H1 (cell line): ENCODE data around the gene SNRNP200. TPM values are rescaled to one million over a fixed set of nuclear protein-coding genes. Genes with fewer than 3 reads are reported as not detected.

Experiments
- CTCF ChIA-PET: fragments of 300-600 bp; sonication (Branson Sonifier 250); formaldehyde crosslinking; loops from one replicate; lab custom pipeline; 2021; ENCODE audit not compliant: partially characterized antibody; lab: Charles Lee
- POLR2A ChIA-PET: fragments of 300-600 bp; sonication (Branson Sonifier 250); formaldehyde crosslinking; loops from one replicate; lab custom pipeline; 2021; ENCODE audit warnings: inconsistent platforms; ENCODE audit not compliant: partially characterized antibody; lab: Charles Lee
- DNase-seq, 2 experiments: peaks; one replicate each; pipeline versions ENCODE4 v3.0.0 to v3.0.0-alpha.2; 2010 to 2022; ENCODE audit warnings: low spot score in 2 of 2, low read depth in 1 of 2, mixed read lengths in 1 of 2
- FAIRE-seq: peaks from 2 replicates; lab custom pipeline; 2011; peaks lifted over from hg19 to GRCh38; lab: Jason Lieb, UNC
- H2AFZ ChIP-seq: 2 replicates; pipeline ENCODE4 v1.8.1; 2012; ENCODE audit warnings: low read length, inconsistent platforms
- H2AK5ac ChIP-seq: 2 replicates; pipeline ENCODE4 v1.6.1; 2013; ENCODE audit warnings: low read depth, low read length
- H2BK120ac ChIP-seq: replicated peaks from 2 replicates; pipeline ENCODE3; 2013; ENCODE audit warnings: low read depth, low read length, inconsistent platforms
- H2BK12ac ChIP-seq: 2 replicates; pipeline ENCODE4 v1.6.1; 2013; ENCODE audit warnings: low read depth, low read length
- H2BK15ac ChIP-seq: 2 replicates; pipeline ENCODE4 v1.6.1; 2013; ENCODE audit warnings: low read length
- H2BK20ac ChIP-seq: 2 replicates; pipeline ENCODE4 v1.6.1; 2013; ENCODE audit warnings: low read length
- H2BK5ac ChIP-seq: 2 replicates; pipeline ENCODE4 v1.6.1; 2013; ENCODE audit warnings: low read depth, low read length
- H3K14ac ChIP-seq: 2 replicates; pipeline ENCODE4 v1.6.1; 2013; ENCODE audit warnings: inconsistent platforms; ENCODE audit not compliant: insufficient read length
- H3K18ac ChIP-seq: 2 replicates; pipeline ENCODE4 v1.6.1; 2013; ENCODE audit warnings: low read length; ENCODE audit errors: extremely low read depth
- H3K23ac ChIP-seq: 2 replicates; pipeline ENCODE4 v1.6.1; 2013; ENCODE audit warnings: inconsistent platforms; ENCODE audit not compliant: insufficient read length
- H3K23me2 ChIP-seq: 2 replicates; pipeline ENCODE4 v1.6.1; 2013; ENCODE audit warnings: low read depth, low read length
- H3K27ac ChIP-seq: 2 replicates; pipeline ENCODE4 v1.6.1; 2011; ENCODE audit warnings: low read depth, low read length, inconsistent platforms
- H3K27me3 ChIP-seq, 4 experiments: replicated peaks in 1 of 4; 1 replicate in 1 of 4; 2 replicates in 3 of 4; pipeline versions ENCODE4 v1.6.1 to v1.8.1; 2011 to 2013; ENCODE audit warnings: low read length in 3 of 4, mild to moderate bottlenecking in 3 of 4, inconsistent platforms in 2 of 4, mixed read lengths in 2 of 4, moderate library complexity in 1 of 4; ENCODE audit not compliant: control insufficient read depth in 3 of 4, insufficient read depth in 3 of 4; ENCODE audit errors: extremely low read depth in 1 of 4
- H3K36me3 ChIP-seq, 4 experiments: 2 replicates each; pipeline versions ENCODE4 v1.6.1 to v1.8.1; 2011 to 2013; ENCODE audit warnings: mild to moderate bottlenecking in 4 of 4, low read length in 3 of 4, moderate library complexity in 2 of 4, control low read depth in 1 of 4, inconsistent platforms in 1 of 4; ENCODE audit not compliant: insufficient read depth in 4 of 4, control insufficient read depth in 2 of 4
- H3K4ac ChIP-seq: replicated peaks from 2 replicates; pipeline ENCODE3; 2013; ENCODE audit warnings: low read length, low read depth, mixed read lengths, inconsistent platforms; ENCODE audit not compliant: insufficient read length
- H3K4me1 ChIP-seq, 4 experiments: replicated peaks in 1 of 4; 1 replicate in 1 of 4; 2 replicates in 3 of 4; pipeline versions ENCODE4 v1.6.1 to v1.8.1; 2011 to 2013; ENCODE audit warnings: low read length in 3 of 4, inconsistent platforms in 2 of 4, mixed read lengths in 1 of 4; ENCODE audit not compliant: insufficient read depth in 4 of 4, control insufficient read depth in 3 of 4
- H3K4me2 ChIP-seq, 2 experiments: 2 replicates each; pipeline versions ENCODE4 v1.6.1 to v1.8.1; 2011 to 2013; ENCODE audit warnings: low read depth in 2 of 2, low read length in 2 of 2, control low read depth in 1 of 2, inconsistent platforms in 1 of 2, mild to moderate bottlenecking in 1 of 2; ENCODE audit not compliant: insufficient read depth in 1 of 2
- H3K4me3 ChIP-seq, 4 experiments: fragments of 200-600, 300-600 bp in 1 of 4; sonication (generic), shearing (Covaris generic), sonication (Bioruptor Twin) in 1 of 4; 2 replicates each; pipeline versions ENCODE4 v1.5.1 to v1.8.1; 2011 to 2016; ENCODE audit warnings: low read length in 4 of 4, low read depth in 3 of 4, control low read depth in 2 of 4, inconsistent platforms in 2 of 4, mild to moderate bottlenecking in 2 of 4, mixed read lengths in 1 of 4, moderate library complexity in 1 of 4; ENCODE audit not compliant: insufficient read depth in 2 of 4; ENCODE audit errors: extremely low read depth in 1 of 4
- H3K56ac ChIP-seq: replicated peaks from 2 replicates; pipeline ENCODE3; 2013; ENCODE audit warnings: low read depth, mild to moderate bottlenecking, mixed read lengths, low read length, inconsistent platforms; ENCODE audit not compliant: insufficient read length
- H3K79me1 ChIP-seq: 2 replicates; pipeline ENCODE4 v1.6.1; 2013; ENCODE audit warnings: low read depth, low read length, control low read depth
- H3K79me2 ChIP-seq, 2 experiments: 2 replicates each; pipeline versions ENCODE4 v1.6.1 to v1.8.1; 2012 to 2013; ENCODE audit warnings: low read length in 2 of 2, mild to moderate bottlenecking in 2 of 2, inconsistent platforms in 1 of 2; ENCODE audit not compliant: insufficient read depth in 2 of 2, control insufficient read depth in 1 of 2
- H3K9ac ChIP-seq, 4 experiments: replicated peaks in 1 of 4; 1 replicate in 1 of 4; 2 replicates in 3 of 4; pipeline versions ENCODE4 v1.6.1 to v1.8.1; 2011 to 2013; ENCODE audit warnings: low read depth in 3 of 4, low read length in 3 of 4, control low read depth in 2 of 4, mild to moderate bottlenecking in 2 of 4, moderate library complexity in 2 of 4, inconsistent platforms in 1 of 4; ENCODE audit errors: extremely low read depth in 1 of 4
- H3K9me3 ChIP-seq, 2 experiments: 2 replicates each; pipeline versions ENCODE4 v1.6.1 to v1.8.1; 2012 to 2013; ENCODE audit warnings: mild to moderate bottlenecking in 2 of 2, moderate library complexity in 2 of 2, control low read depth in 1 of 2, inconsistent platforms in 1 of 2, low read depth in 1 of 2, low read length in 1 of 2, mixed read lengths in 1 of 2; ENCODE audit not compliant: insufficient read depth in 2 of 2
- H4K20me1 ChIP-seq, 2 experiments: replicated peaks in 1 of 2; 2 replicates each; pipeline versions ENCODE3 to v1.8.1; 2011 to 2013; ENCODE audit warnings: inconsistent platforms in 2 of 2, low read length in 2 of 2, mild to moderate bottlenecking in 1 of 2; ENCODE audit not compliant: insufficient read depth in 2 of 2, control insufficient read depth in 1 of 2
- H4K5ac ChIP-seq: 2 replicates; pipeline ENCODE4 v1.6.1; 2013; ENCODE audit warnings: low read length, low read depth, mixed read lengths, inconsistent platforms; ENCODE audit not compliant: insufficient read length
- H4K8ac ChIP-seq: 2 replicates; pipeline ENCODE4 v1.8.0; 2013; ENCODE audit warnings: mild to moderate bottlenecking, moderate library complexity, low read length, inconsistent platforms; ENCODE audit not compliant: insufficient read depth; ENCODE audit errors: extremely low read depth
- H4K91ac ChIP-seq: replicated peaks from 2 replicates; pipeline ENCODE3; 2013; ENCODE audit warnings: low read length, mixed read lengths, inconsistent platforms; ENCODE audit not compliant: insufficient read length
- BACH1 ChIP-seq: IDR thresholded peaks from 2 replicates; pipeline ENCODE4 v1.6.1; 2012; ENCODE audit warnings: low read length, improper control_type of control experiment
- KDM1A ChIP-seq: fragments of 200-600, 300-600 bp; sonication (generic); IDR thresholded peaks from 2 replicates; pipeline ENCODE4 v1.7.1; 2016; ENCODE audit warnings: mild to moderate bottlenecking, low read length, borderline replicate concordance
- WGBS, 2 experiments: shearing (Covaris generic) in 1 of 2; methylation state at CpG; one replicate each; pipeline versions ENCODE4 v1.1.6 to v1.1.7; 2013 to 2015; ENCODE audit warnings: low lambda C conversion rate in 2 of 2, mixed read lengths in 2 of 2, inconsistent platforms in 1 of 2, low coverage in 1 of 2, missing lambda C conversion rate in 1 of 2; ENCODE audit not compliant: insufficient replicate concordance in 2 of 2, insufficient coverage in 1 of 2, insufficient read length in 1 of 2; ENCODE audit errors: extremely low coverage in 1 of 2, missing lambda C conversion rate in 1 of 2; 5-methylcytosine and 5-hydroxymethylcytosine counted together
- polyA plus RNA-seq, 7 experiments: library from polyadenylated mRNA; depleted of rRNA in 3 of 7; stranded (reverse) in 5 of 7; unstranded in 2 of 7; fragments of >200 nt in 5 of 7; fragments of 200-250 nt in 2 of 7; gene quantifications; 1 replicate in 5 of 7; 2 replicates in 1 of 7; 4 replicates in 1 of 7; pipeline versions ENCODE4 v1.2.1 to v1.2.3, GENCODE V29; 2011 to 2013; ENCODE audit warnings: missing spikeins in 2 of 7, mixed read lengths in 2 of 7
- total RNA-seq: library from RNA; stranded (reverse); fragmentation: NEBNext Ultra II Directional; extraction: Animal tissue kit (Norgen Biotek cat#: 25700); gene quantifications from 2 replicates; pipeline ENCODE4 v1.2.1, GENCODE V29; 2021
- TF ChIP-seq, protein P1 (sequence below): IDR thresholded peaks from 2 replicates; pipeline ENCODE4 v1.6.1; 2012; ENCODE audit warnings: inconsistent platforms

SNRNP200 gene
- total and polyA plus RNA-seq, 2 of the 8 experiments (the other 6 are each of a cell fraction or from before 2014, with no cell fraction given), result 190 to 289 TPM

DNA sequence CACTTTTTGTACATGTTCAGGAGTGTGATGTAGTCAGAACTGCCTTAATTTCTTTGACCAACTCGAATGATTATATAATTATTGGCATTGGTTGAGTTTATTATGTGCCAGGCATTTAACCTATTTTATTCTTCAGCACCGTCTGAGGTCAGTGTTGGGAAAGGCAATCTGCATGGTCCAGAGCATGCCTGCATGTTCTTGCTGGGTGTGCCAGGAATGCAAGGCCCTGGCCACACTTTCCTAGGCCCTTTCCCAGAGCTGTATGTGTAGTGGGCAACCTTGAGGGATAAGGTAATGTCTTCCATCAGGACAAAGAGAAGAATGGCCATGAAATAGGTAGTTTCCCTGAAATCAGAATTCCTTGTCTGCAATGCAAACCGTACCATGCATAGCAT lies 9.7 kb upstream of the SNRNP200 start:
- no peak overlapping the region for H2AFZ ChIP-seq
- no peaks in the 10 kb centered on the region for H4K20me1 ChIP-seq
- H3K79me1 ChIP-seq, result no peaks in the 10 kb centered on the region
- H4K8ac ChIP-seq, result no peak overlapping the region
- H3K4ac ChIP-seq, result no peak overlapping the region
- no peak overlapping the region for H4K5ac ChIP-seq
- no peak overlapping the region for H2BK120ac ChIP-seq
- H3K9ac ChIP-seq, result no peak overlapping the region
- WGBS, 2 experiments, result 85% methylated on average over 3 of the region's 3 CpGs; no CpG with 5 or more reads in 1 of the 2 experiments
- no peak overlapping the region for H2AK5ac ChIP-seq
- DNase-seq (no peak), FAIRE-seq (no peak)
- H4K91ac ChIP-seq, result no peak overlapping the region
- no peak overlapping the region for H3K14ac ChIP-seq
- H3K18ac ChIP-seq, result no peak overlapping the region
- POLR2A ChIA-PET, result no interaction called here
- no peak overlapping the region for H2BK5ac ChIP-seq
- H3K4me1 ChIP-seq, result no peaks in the 10 kb centered on the region
- H2BK12ac ChIP-seq, result 0 out of 2 replicates have a peak overlapping the region, but pooled peaks have one; percentile 60
- H2BK15ac ChIP-seq, result no peak overlapping the region
- no peaks in the 10 kb centered on the region for H3K23me2 ChIP-seq
- H3K23ac ChIP-seq, result no peak overlapping the region
- CTCF ChIA-PET, result no interaction called here
- H3K4me2 ChIP-seq, result no peak overlapping the region
- H3K56ac ChIP-seq, result no peak overlapping the region
- no peaks in the 10 kb centered on the region for H3K79me2 ChIP-seq
- H3K4me3 ChIP-seq, result no peak overlapping the region
- H3K27ac ChIP-seq, result no peak overlapping the region
- peaks cover 0 to 5% (median 3%) of the 10 kb centered on the region in 4 experiments; a peak in 6 of 7 replicates for H3K27me3 ChIP-seq
- no peaks in the 10 kb centered on the region for H3K36me3 ChIP-seq
- H2BK20ac ChIP-seq, result no peak overlapping the region
- no peaks in the 10 kb centered on the region for H3K9me3 ChIP-seq
- TF ChIP-seq, protein P1, sequence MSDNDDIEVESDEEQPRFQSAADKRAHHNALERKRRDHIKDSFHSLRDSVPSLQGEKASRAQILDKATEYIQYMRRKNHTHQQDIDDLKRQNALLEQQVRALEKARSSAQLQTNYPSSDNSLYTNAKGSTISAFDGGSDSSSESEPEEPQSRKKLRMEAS, result no peak
- TF ChIP-seq BACH1, result no peak
- no peak for TF ChIP-seq KDM1A
